GM19463 (cell line): ENCODE results near the gene DEFB127.
"Not testable (repeated sequence)": the region's sequence is repeated elsewhere in the genome, so short reads cannot be mapped to it uniquely, and the experiment has no call there.

Experiments used
- ATAC-seq: cut with Tn5 transposase; IDR thresholded peaks from one replicate; pipeline ENCODE4 v1.9.1; 2021; ENCODE audit warnings: mild to moderate bottlenecking, moderate library complexity; ENCODE audit not compliant: unreplicated experiment

The DEFB127 gene

DNA sequence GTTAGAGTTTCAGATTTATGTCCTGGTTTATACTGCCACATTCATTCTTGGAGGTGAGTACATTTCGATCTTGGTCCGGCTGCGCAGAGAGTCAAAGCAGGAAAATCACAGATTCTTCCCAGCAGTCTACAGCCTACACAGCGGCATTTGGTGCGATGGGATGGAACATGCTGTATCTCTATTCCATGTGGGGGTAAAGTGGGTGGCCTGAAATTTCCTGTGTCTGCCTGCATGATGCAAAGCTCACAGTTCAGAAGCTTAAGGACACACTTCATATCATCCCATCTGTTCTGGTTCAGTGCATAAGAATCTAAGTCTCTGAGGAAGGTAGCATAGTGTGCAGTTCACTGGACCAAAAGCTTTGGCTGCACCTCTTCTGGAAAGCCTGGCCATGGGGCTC, at the start of gene DEFB127:
Gene DEFB127 (plus strand): TSS at position 301 of the 400 bp plus-strand sequence. CDS start 91 bp downstream, at position 392.
- ATAC-seq: no peak

DNA sequence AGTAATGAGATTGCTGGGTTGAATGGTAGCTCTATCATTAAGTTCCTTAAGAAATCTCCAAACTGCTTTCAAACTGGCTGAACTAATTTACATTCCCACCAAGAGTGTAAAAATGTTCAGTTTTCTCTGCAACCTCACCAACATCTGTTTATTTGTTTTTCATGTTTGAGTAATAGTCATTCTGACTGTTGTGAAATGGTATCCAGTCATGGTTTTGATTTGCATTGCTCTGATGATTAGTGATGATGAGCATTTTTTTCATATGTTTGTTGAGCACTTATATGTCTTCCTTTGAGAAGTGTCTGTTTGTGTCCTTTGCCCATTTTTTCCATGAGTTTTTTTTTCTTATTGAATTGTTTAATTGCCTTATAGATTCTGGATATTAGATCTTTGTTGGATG, 44.9 kb upstream of the DEFB127 start:
- ATAC-seq: no peak

- ATAC-seq: no peak
These were observed 39.7 kb upstream of the DEFB127 start for GRCh38 chr20:117518-117917.

DNA sequence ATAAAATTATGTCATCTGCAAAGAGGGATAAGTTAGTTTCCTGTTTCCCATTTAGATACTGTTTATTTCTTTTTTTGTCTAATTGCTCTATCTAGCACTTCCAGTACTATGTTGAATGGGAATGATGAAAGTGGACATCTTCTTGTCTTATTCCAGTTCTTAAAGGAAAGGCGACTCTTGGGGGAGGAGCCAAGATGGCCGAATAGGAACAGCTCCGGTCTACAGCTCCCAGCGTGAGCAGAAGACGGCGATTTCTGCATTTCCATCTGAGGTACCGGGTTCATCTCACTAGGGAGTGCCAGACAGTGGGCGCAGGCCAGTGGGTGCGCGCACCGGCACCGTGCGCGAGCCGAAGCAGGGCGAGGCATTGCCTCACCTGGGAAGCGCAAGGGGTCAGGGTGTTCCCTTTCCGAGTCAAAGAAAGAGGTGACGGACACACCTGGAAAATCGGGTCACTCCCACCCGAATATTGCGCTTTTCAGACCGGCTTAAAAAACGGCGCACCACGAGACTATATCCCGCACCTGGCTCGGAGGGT, 27.4 kb upstream of the DEFB127 start:
- not testable (repeated sequence) for ATAC-seq

- ATAC-seq: no peak
These were observed 19.4 kb upstream of the DEFB127 start for GRCh38 chr20:137668-138490.

DNA sequence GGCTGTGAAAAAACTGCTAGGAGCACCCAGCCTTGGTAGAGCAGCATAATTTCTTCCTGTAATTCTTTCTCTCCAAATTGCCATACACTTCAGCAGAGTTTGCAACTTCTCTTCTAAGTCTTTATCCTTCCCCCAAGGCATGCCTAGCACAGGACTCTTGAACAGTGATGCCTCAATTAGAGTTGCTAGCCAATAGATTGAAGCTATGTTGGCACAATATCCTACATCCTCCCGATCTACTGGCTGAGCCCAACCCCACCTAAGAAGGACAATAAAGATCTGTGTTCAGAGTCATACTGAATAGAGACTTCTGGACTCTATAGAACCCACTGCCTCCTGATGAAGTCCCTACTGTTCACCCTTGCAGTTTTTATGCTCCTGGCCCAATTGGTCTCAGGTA, 15.0 kb upstream of the DEFB127 start, which contains the start of gene DEFB126:
Gene DEFB126 (plus strand): TSS at position 301 of the 400 bp plus-strand sequence. CDS start 39 bp downstream, at position 340.
- ATAC-seq: no peak

- ATAC-seq: no peak
These were observed 11.4 kb upstream of the DEFB127 start for GRCh38 chr20:145877-146276.

DNA sequence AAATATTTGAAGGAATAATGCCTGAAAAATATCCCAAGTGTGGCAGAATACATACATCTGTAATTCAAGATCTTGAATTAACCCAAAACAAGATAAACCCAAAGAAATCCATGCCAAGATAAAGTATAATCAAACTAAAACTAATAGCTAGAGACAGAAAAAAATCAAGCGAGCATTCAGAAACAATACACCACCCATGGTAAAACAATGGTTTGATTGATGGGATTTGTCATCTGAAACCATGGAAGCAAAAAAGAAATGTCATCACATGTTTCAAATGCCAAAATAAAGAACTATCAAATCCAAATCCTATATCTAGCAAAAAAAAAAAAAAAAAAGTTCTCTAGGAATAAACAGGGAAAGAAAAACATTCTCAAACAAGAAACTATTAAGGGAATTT, 5.1 kb upstream of the DEFB127 start:
- no peak for ATAC-seq

GRCh38 chr20:164618-165017, 7.4 kb downstream of the DEFB127 start:
- no peak for ATAC-seq

- ATAC-seq: no peak
These were observed 11.6 kb downstream of the DEFB127 start for GRCh38 chr20:168876-169275.

GRCh38 chr20:184288-184687, 27.0 kb downstream of the DEFB127 start:
- ATAC-seq: no peak

DNA sequence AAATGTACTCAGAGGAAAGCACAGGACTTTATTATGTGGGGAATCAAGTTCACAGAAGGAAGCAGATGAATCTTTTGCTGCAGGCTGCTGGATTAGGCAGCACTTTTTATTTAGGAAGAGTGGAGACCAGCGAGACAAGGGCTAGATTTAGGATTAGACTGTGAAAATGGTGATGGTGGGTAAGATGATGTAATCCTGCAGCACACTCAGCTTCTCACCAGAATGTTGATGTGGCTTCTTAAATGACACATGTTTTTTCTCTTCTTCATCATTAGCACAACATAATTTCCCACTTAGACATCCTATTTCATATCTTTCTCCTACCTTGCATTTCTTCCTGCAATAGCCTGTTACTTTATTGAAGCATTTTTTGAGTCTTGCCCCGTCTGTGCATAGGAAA, 30.5 kb downstream of the DEFB127 start:
- ATAC-seq: no peak

- no peak for ATAC-seq
These were observed 32.4 kb downstream of the DEFB127 start, which contains the start of gene DEFB128 for GRCh38 chr20:189611-190010. TSS of gene DEFB128 (minus strand) at chr20:189711. CDS start at chr20:189623, 88 bp downstream.

DNA sequence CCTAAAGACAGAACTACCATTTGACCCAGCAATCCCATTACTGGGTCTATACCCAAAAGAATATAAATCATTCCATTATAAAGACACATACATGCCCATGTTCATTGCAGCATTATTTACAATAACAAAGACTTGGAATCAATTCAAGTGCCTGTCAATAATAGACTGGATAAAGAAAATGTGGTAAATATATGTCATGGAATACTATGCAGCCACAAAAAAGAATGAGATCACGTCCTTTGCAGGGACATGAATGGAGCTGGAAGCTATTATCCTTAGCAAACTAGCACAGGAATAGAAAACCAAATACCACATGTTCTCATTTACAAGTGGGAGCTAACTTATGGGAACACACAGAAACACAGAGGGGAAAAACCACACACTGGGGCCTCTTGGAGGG, 41.0 kb downstream of the DEFB127 start:
- no peak for ATAC-seq

GRCh38 chr20:199996-200395, 42.7 kb downstream of the DEFB127 start:
- ATAC-seq: no peak

- not testable (repeated sequence) for ATAC-seq
These were observed 46.4 kb downstream of the DEFB127 start for GRCh38 chr20:203630-204029.
